ENCODE data around the gene MIP. TPM values are rescaled to one million over a fixed set of nuclear protein-coding genes. Genes with fewer than 3 reads are reported as not detected.
A peak's percentile ranks its signal among the peaks of the same experiment; 100 is the strongest.

Gene MIP
- total and polyA plus RNA-seq, 2 donors, result 0.02 to 0.09 TPM

GRCh38 chr12:56488041-56488955 lies 33.8 kb upstream of the MIP start, which contains the start of gene GLS2:
Gene GLS2 (minus strand): TSS chr12:56488161. CDS start chr12:56488118, 43 bp downstream.
- peaks cover 21 to 56% of the 10 kb centered on the region in 2 donors for H3K27me3 ChIP-seq (ENCODE audit: control insufficient read depth in 2 of 2, insufficient read depth in 1 of 2, low read length in 1 of 2)
- H3K9me3 ChIP-seq (ENCODE audit: control insufficient read depth in 2 of 2, insufficient read depth in 1 of 2, low read length in 1 of 2), result peaks cover 0 to 10% of the 10 kb centered on the region in 2 donors
- no peaks in the 10 kb centered on the region for H3K36me3 ChIP-seq (ENCODE audit: control insufficient read depth in 2 of 2, insufficient read depth in 2 of 2, low read length in 1 of 2)
- peaks cover 11 to 18% of the 10 kb centered on the region in 2 donors for H3K4me1 ChIP-seq (ENCODE audit: control insufficient read depth in 2 of 2, insufficient read depth in 2 of 2, low read length in 2 of 2)
- 18% methylated on average over 59 of the region's 59 CpGs for WGBS
- DNase-seq (ENCODE audit: low read depth in 6 of 9, low spot score in 9 of 9), result peak; percentile 19 to 77 (median 43)
- no peak within 1 kb of the TSS for H3K27ac ChIP-seq (ENCODE audit: low read depth in 1 of 2, low read length in 1 of 2)
- peak within 1 kb of the TSS; percentile 35 to 61 for H3K4me3 ChIP-seq (ENCODE audit: low read length in 2 of 2)

- no peaks in the 10 kb centered on the region for H3K36me3 ChIP-seq (ENCODE audit: control insufficient read depth in 2 of 2, insufficient read depth in 2 of 2, low read length in 1 of 2)
- H3K27ac ChIP-seq (ENCODE audit: low read depth in 1 of 2, low read length in 1 of 2), result no peak overlapping the region
- H3K4me3 ChIP-seq (ENCODE audit: low read length in 2 of 2), result peak overlapping the region; percentile 35 to 61
- WGBS, result 11% methylated on average over 44 of the region's 44 CpGs
- peaks cover 11 to 18% of the 10 kb centered on the region in 2 donors for H3K4me1 ChIP-seq (ENCODE audit: control insufficient read depth in 2 of 2, insufficient read depth in 2 of 2, low read length in 2 of 2)
- DNase-seq (ENCODE audit: low read depth in 6 of 9, low spot score in 9 of 9), result peak in 2 of 9 donors; percentile 6 to 18
- H3K9me3 ChIP-seq (ENCODE audit: control insufficient read depth in 2 of 2, insufficient read depth in 1 of 2, low read length in 1 of 2), result peaks cover 0 to 10% of the 10 kb centered on the region in 2 donors
- H3K27me3 ChIP-seq (ENCODE audit: control insufficient read depth in 2 of 2, insufficient read depth in 1 of 2, low read length in 1 of 2), result peaks cover 21 to 56% of the 10 kb centered on the region in 2 donors
These were observed 33.1 kb upstream of the MIP start for GRCh38 chr12:56487448-56488040.

- H3K9me3 ChIP-seq (ENCODE audit: control insufficient read depth in 2 of 2, insufficient read depth in 1 of 2, low read length in 1 of 2), result peaks cover 0 to 10% of the 10 kb centered on the region in 2 donors
- H3K36me3 ChIP-seq (ENCODE audit: control insufficient read depth in 2 of 2, insufficient read depth in 2 of 2, low read length in 1 of 2), result no peaks in the 10 kb centered on the region
- H3K4me1 ChIP-seq (ENCODE audit: control insufficient read depth in 2 of 2, insufficient read depth in 2 of 2, low read length in 2 of 2), result peaks cover 11 to 18% of the 10 kb centered on the region in 2 donors
- no peak for DNase-seq (ENCODE audit: low read depth in 6 of 9, low spot score in 9 of 9)
- no peak overlapping the region for H3K4me3 ChIP-seq (ENCODE audit: low read length in 2 of 2)
- H3K27ac ChIP-seq (ENCODE audit: low read depth in 1 of 2, low read length in 1 of 2), result no peak overlapping the region
- 95% methylated on average over 12 of the region's 12 CpGs for WGBS
- H3K27me3 ChIP-seq (ENCODE audit: control insufficient read depth in 2 of 2, insufficient read depth in 1 of 2, low read length in 1 of 2), result peaks cover 21 to 54% of the 10 kb centered on the region in 2 donors
These were observed 32.2 kb upstream of the MIP start for GRCh38 chr12:56486694-56487093.

GRCh38 chr12:56484566-56484965 lies 30.1 kb upstream of the MIP start:
- 89% methylated on average over 1 of the region's 1 CpG for WGBS
- Histone ChIP-seq H3K4me3 (ENCODE audit: low read length in 2 of 2) (no peak overlapping the region), H3K4me1 (ENCODE audit: control insufficient read depth in 2 of 2, insufficient read depth in 2 of 2, low read length in 2 of 2) (peaks cover 11 to 18% of the 10 kb centered on the region in 2 donors), H3K9me3 (ENCODE audit: control insufficient read depth in 2 of 2, insufficient read depth in 1 of 2, low read length in 1 of 2) (peaks cover 0 to 10% of the 10 kb centered on the region in 2 donors), H3K27ac (ENCODE audit: low read depth in 1 of 2, low read length in 1 of 2) (no peak overlapping the region), H3K27me3 (ENCODE audit: control insufficient read depth in 2 of 2, insufficient read depth in 1 of 2, low read length in 1 of 2) (peaks cover 21 to 37% of the 10 kb centered on the region in 2 donors), H3K36me3 (ENCODE audit: control insufficient read depth in 2 of 2, insufficient read depth in 2 of 2, low read length in 1 of 2) (no peaks in the 10 kb centered on the region)
- DNase-seq (ENCODE audit: low read depth in 6 of 9, low spot score in 9 of 9), result no peak

GRCh38 chr12:56479625-56480024 lies 25.2 kb upstream of the MIP start:
- WGBS, result 98% methylated on average over 7 of the region's 7 CpGs
- no peaks in the 10 kb centered on the region for H3K9me3 ChIP-seq (ENCODE audit: control insufficient read depth in 2 of 2, insufficient read depth in 1 of 2, low read length in 1 of 2)
- no peaks in the 10 kb centered on the region for H3K4me1 ChIP-seq (ENCODE audit: control insufficient read depth in 2 of 2, insufficient read depth in 2 of 2, low read length in 2 of 2)
- no peak overlapping the region for H3K27ac ChIP-seq (ENCODE audit: low read depth in 1 of 2, low read length in 1 of 2)
- H3K27me3 ChIP-seq (ENCODE audit: control insufficient read depth in 2 of 2, insufficient read depth in 1 of 2, low read length in 1 of 2), result no peaks in the 10 kb centered on the region
- H3K4me3 ChIP-seq (ENCODE audit: low read length in 2 of 2), result no peak overlapping the region
- no peak for DNase-seq (ENCODE audit: low read depth in 6 of 9, low spot score in 9 of 9)
- H3K36me3 ChIP-seq (ENCODE audit: control insufficient read depth in 2 of 2, insufficient read depth in 2 of 2, low read length in 1 of 2), result no peaks in the 10 kb centered on the region

- Histone ChIP-seq H3K36me3 (ENCODE audit: control insufficient read depth in 2 of 2, insufficient read depth in 2 of 2, low read length in 1 of 2) (no peaks in the 10 kb centered on the region), H3K4me3 (ENCODE audit: low read length in 2 of 2) (no peak overlapping the region), H3K4me1 (ENCODE audit: control insufficient read depth in 2 of 2, insufficient read depth in 2 of 2, low read length in 2 of 2) (no peaks in the 10 kb centered on the region), H3K27me3 (ENCODE audit: control insufficient read depth in 2 of 2, insufficient read depth in 1 of 2, low read length in 1 of 2) (no peaks in the 10 kb centered on the region), H3K9me3 (ENCODE audit: control insufficient read depth in 2 of 2, insufficient read depth in 1 of 2, low read length in 1 of 2) (no peaks in the 10 kb centered on the region), H3K27ac (ENCODE audit: low read depth in 1 of 2, low read length in 1 of 2) (no peak overlapping the region)
- WGBS, result 93% methylated on average over 6 of the region's 6 CpGs
- no peak for DNase-seq (ENCODE audit: low read depth in 6 of 9, low spot score in 9 of 9)
These were observed 23.2 kb upstream of the MIP start for GRCh38 chr12:56477521-56478225.

GRCh38 chr12:56476972-56477432 lies 22.5 kb upstream of the MIP start:
- Histone ChIP-seq H3K4me3 (ENCODE audit: low read length in 2 of 2) (no peak overlapping the region), H3K36me3 (ENCODE audit: control insufficient read depth in 2 of 2, insufficient read depth in 2 of 2, low read length in 1 of 2) (no peaks in the 10 kb centered on the region), H3K4me1 (ENCODE audit: control insufficient read depth in 2 of 2, insufficient read depth in 2 of 2, low read length in 2 of 2) (no peaks in the 10 kb centered on the region), H3K27ac (ENCODE audit: low read depth in 1 of 2, low read length in 1 of 2) (no peak overlapping the region), H3K9me3 (ENCODE audit: control insufficient read depth in 2 of 2, insufficient read depth in 1 of 2, low read length in 1 of 2) (no peaks in the 10 kb centered on the region), H3K27me3 (ENCODE audit: control insufficient read depth in 2 of 2, insufficient read depth in 1 of 2, low read length in 1 of 2) (no peaks in the 10 kb centered on the region)
- WGBS, result 98% methylated on average over 1 of the region's 1 CpG
- no peak for DNase-seq (ENCODE audit: low read depth in 6 of 9, low spot score in 9 of 9)

- Histone ChIP-seq H3K4me3 (ENCODE audit: low read length in 2 of 2) (no peak overlapping the region), H3K4me1 (ENCODE audit: control insufficient read depth in 2 of 2, insufficient read depth in 2 of 2, low read length in 2 of 2) (no peaks in the 10 kb centered on the region), H3K36me3 (ENCODE audit: control insufficient read depth in 2 of 2, insufficient read depth in 2 of 2, low read length in 1 of 2) (no peaks in the 10 kb centered on the region), H3K27me3 (ENCODE audit: control insufficient read depth in 2 of 2, insufficient read depth in 1 of 2, low read length in 1 of 2) (no peaks in the 10 kb centered on the region), H3K27ac (ENCODE audit: low read depth in 1 of 2, low read length in 1 of 2) (no peak overlapping the region), H3K9me3 (ENCODE audit: control insufficient read depth in 2 of 2, insufficient read depth in 1 of 2, low read length in 1 of 2) (no peaks in the 10 kb centered on the region)
- DNase-seq (ENCODE audit: low read depth in 6 of 9, low spot score in 9 of 9), result no peak
- WGBS, result 97% methylated on average over 6 of the region's 6 CpGs
These were observed 21.7 kb upstream of the MIP start for GRCh38 chr12:56476143-56476542.

Data from thymus (tissue), 11 donors.